Astrocyte of the cerebellum (primary cell): Measurements from ENCODE around the gene DCUN1D1.

ENCODE experiments used
- DNase-seq: peaks from one replicate; pipeline ENCODE4 v3.0.0-alpha.2; 2011; ENCODE audit warnings: low read depth
- H3K4me3 ChIP-seq: 2 replicates; pipeline ENCODE4 v1.5.1; 2011; ENCODE audit warnings: mild to moderate bottlenecking, low read depth, low read length, moderate library complexity
- in situ Hi-C: cut with HindIII; loops from 2 replicates; pipeline ENCODE4 v1.10.0; 2017; ENCODE audit warnings: low sequenced_read_pairs
- TF ChIP-seq, protein P1 (sequence below): IDR thresholded peaks from 2 replicates; pipeline ENCODE4 v1.5.1; 2012; ENCODE audit warnings: low read length, low read depth, moderate library complexity, mild to moderate bottlenecking; ENCODE audit errors: missing control alignments

Gene DCUN1D1

DNA sequence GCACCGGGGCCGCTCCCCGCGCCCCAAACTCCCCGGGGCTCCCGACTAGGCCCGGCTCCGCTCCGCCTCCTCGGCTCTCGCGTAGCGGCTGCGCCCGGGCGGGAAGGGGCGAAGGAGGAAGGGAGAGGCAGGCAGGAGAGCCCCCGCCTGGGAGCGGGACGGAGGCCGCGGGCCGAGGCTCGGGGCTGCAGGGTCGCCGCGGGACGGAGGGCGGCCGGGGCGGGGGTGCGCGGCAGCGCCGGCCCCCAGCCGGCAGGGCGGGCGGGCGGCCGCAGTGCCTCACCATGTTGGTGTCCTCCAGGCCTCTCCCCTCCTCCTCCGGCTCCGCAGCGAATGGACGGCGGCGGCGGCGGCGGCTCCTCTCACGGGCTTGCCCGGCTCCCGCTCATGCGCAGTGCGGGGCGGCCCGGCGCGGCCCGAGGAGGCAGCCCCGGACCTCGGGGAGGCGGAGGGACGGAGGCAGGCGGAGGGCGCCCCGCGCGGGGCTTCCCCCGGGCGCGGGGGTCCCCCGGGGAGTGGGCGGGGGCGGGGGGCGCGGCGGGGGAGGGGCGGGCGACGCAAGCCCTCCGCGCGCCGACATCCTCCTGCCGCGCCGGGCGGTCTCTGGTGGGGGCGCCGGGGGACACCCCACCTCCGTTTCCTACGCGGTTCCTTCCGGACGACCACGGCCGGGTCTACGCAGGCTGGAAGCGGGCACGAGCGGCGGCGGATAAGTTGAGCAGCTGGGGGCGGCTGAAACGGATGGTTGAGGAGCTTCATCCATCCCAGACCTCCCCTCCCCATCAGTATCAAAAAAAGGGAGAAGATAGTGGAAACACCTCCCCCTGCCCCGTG lies at the start of gene DCUN1D1:
TSS of gene DCUN1D1 (minus strand) at position 335 of the 834 bp plus-strand sequence. CDS start at position 286, 49 bp downstream.
- in situ Hi-C loops, result no loop called here
- TF ChIP-seq, protein P1, sequence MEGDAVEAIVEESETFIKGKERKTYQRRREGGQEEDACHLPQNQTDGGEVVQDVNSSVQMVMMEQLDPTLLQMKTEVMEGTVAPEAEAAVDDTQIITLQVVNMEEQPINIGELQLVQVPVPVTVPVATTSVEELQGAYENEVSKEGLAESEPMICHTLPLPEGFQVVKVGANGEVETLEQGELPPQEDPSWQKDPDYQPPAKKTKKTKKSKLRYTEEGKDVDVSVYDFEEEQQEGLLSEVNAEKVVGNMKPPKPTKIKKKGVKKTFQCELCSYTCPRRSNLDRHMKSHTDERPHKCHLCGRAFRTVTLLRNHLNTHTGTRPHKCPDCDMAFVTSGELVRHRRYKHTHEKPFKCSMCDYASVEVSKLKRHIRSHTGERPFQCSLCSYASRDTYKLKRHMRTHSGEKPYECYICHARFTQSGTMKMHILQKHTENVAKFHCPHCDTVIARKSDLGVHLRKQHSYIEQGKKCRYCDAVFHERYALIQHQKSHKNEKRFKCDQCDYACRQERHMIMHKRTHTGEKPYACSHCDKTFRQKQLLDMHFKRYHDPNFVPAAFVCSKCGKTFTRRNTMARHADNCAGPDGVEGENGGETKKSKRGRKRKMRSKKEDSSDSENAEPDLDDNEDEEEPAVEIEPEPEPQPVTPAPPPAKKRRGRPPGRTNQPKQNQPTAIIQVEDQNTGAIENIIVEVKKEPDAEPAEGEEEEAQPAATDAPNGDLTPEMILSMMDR, result no peak
- DNase-seq, result peak; percentile 49
- peak within 1 kb of the TSS; percentile 89 for H3K4me3 ChIP-seq

DNA sequence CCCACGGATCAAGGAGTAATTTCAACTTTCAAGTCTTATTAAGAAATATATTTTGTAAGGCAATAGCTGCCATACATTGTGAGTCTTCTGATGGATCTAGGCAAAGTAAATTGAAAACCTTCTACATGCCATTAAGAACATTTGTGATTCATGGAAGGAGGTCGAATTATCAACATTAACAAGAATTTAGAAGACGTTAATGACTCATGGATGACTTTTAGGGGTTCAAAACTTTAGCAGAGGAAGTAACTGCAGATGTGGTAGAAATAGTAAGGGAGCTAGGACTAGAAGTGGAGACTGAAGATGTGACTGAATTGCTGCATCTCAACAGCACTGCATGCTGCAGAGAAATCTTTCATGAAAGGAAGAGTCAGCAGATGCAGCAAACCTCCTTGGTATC lies 48.1 kb upstream of the DCUN1D1 start:
- TF ChIP-seq, protein P1, result no peak
- no peak overlapping the region for H3K4me3 ChIP-seq

DNA sequence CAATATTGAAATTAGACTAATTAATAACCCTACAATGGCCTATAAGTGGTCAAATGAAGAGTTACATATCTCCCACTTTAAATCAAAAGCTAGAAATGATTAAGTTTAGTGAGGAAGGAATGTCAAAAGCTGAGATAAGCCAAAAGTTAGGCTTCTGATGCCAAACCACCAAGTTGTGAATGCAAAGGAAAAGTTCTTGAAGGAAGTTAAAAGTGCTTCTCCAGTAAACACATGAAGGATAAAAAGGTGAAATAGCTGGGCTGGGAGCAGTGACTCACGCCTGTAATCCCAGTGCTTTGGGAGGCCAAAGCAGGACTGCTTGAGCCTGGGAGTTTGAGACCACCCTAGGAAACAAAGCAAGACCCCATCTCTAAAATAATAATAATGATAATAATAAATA lies 46.9 kb upstream of the DCUN1D1 start:
- TF ChIP-seq, protein P1, result no peak
- no peak overlapping the region for H3K4me3 ChIP-seq
- in situ Hi-C loops, result no loop called here
- DNase-seq, result no peak

More for the DNA sequence above, 48.1 kb upstream of the DCUN1D1 start:
- in situ Hi-C loops, result no loop called here
- no peak for DNase-seq

DNA sequence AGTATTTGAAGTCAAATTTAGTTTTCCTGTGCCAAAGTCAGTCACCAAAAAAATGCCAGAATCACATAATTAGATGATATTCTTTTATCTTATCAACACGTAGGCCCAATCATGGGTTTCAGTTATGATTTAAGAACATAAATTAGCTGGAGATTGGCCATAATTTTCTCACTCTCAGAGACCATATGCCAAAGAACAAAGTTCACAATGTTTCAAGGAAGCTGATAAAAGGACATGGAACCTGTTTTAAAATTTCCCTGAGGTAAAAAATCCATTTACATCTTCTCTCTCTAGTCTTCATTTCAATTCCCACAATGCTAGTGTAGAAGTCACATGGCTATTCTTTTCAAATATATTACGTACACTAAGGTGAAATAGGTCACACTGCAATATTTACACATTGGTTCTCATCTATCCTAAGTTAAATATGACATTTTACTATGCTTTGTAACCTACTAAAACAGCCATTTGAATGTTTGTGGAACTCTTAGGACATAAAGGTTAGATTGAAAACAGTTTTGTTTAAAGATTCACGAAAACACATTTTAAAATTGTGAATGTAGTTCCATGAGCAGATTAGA lies 42.7 kb upstream of the DCUN1D1 start:
- H3K4me3 ChIP-seq, result no peak overlapping the region
- TF ChIP-seq, protein P1, result no peak
- DNase-seq, result no peak
- in situ Hi-C loops, result no loop called here

DNA sequence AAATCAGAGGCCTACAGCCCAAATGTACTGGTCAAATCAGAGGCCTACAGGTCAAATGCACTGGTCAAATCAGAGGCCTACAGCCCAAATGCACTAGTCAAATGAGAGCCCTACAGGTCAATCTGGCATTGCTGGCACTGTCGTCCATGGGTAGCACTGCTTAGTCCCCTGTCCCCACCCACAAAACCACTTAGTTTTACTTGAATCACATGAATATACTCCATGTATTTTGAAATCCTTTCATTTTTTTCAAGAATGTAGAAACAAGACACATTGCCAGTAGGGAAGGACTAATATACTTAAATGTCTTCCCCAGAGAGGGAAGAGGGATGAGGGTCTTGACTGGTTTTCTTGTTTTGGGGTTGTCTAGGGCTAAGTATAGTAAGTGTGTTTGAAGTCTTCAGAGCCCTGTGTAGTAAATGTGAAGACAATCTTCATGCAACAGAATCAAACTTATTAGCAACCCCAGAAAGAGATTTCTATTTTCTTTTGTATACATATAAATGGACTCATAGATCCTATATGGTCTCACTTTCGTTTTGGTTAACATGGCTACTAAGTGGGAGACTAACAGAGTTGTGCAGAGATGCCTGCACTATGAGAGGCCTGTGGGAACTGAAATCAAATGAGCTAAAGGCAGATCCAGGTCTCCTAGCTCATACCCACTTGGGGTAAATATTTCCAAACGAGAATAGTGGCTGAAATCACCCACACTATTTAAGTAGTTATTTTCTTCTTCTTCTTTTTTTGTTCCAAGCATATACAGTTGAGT lies 38.3 kb upstream of the DCUN1D1 start:
- DNase-seq, result no peak
- in situ Hi-C loops, result no loop called here
- TF ChIP-seq, protein P1, result no peak
- H3K4me3 ChIP-seq, result no peak overlapping the region

DNA sequence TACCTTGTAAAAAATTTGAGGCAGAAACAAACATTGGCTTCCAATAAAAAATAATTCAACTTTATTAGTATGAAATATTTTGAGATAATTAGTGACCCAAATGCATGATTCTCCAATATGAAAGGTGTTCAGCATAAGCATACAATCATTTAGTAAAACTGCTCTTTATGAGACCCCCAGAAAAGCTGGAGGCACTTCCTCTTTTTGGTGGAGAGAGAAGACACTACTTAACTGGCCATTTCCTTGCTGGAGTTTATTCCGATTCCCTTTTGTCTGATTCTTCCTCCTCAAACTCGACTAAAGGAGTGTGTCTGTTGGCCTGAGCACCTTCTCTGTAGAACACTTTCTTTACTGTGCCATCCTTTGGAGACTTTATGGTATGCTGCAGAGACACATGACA lies 34.8 kb upstream of the DCUN1D1 start:
- TF ChIP-seq, protein P1, result no peak
- no peak overlapping the region for H3K4me3 ChIP-seq
- in situ Hi-C loops, result no loop called here
- DNase-seq, result no peak
